Ectodermal cell (in vitro differentiated cells): Measurements from ENCODE around the gene SSU72.
"Not testable (repeated sequence)": the region's sequence is repeated elsewhere in the genome, so short reads cannot be mapped to it uniquely, and the experiment has no call there.

Experiments used
- H3K27ac ChIP-seq: 2 replicates; pipeline ENCODE4 v1.7.0; 2013; ENCODE audit warnings: mild to moderate bottlenecking, low read depth, low read length; ENCODE audit not compliant: insufficient read depth, poor library complexity, severe bottlenecking
- H3K27me3 ChIP-seq: 2 replicates; pipeline ENCODE4 v1.7.0; 2013; ENCODE audit warnings: mild to moderate bottlenecking, low read length; ENCODE audit not compliant: insufficient read depth, control insufficient read depth, poor library complexity, severe bottlenecking
- H3K36me3 ChIP-seq: one replicate; pipeline ENCODE4 v1.7.0; 2013; ENCODE audit warnings: low read length; ENCODE audit not compliant: control insufficient read depth, insufficient read depth
- H3K4me1 ChIP-seq: one replicate; pipeline ENCODE4 v1.7.0; 2013; ENCODE audit warnings: low read length; ENCODE audit not compliant: control insufficient read depth, insufficient read depth
- H3K4me3 ChIP-seq: 2 replicates; pipeline ENCODE4 v1.7.0; 2013; ENCODE audit warnings: low read depth, low read length, control low read depth; ENCODE audit not compliant: insufficient read depth
- H3K9me3 ChIP-seq: 2 replicates; pipeline ENCODE4 v1.7.0; 2013; ENCODE audit warnings: mild to moderate bottlenecking, low read length, moderate library complexity; ENCODE audit not compliant: control insufficient read depth
- WGBS, 2 experiments: methylation state at CpG; one replicate each; pipeline ENCODE4 v1.1.7; 2013; ENCODE audit warnings: missing lambda C conversion rate in 2 of 2; 5-methylcytosine and 5-hydroxymethylcytosine counted together

SSU72 gene

GRCh38 chr1:1558591-1558990 is 16.1 kb downstream of the SSU72 start:
- H3K27me3 ChIP-seq: no peaks in the 10 kb centered on the region
- WGBS, 2 experiments: 89 to 90% methylated on average over 4 of the region's 4 CpGs
- no peak overlapping the region for H3K4me3 ChIP-seq
- H3K27ac ChIP-seq: peak overlapping the region; percentile 1
- peaks cover 21% of the 10 kb centered on the region for H3K36me3 ChIP-seq
- H3K9me3 ChIP-seq: no peaks in the 10 kb centered on the region
- peaks cover 4% of the 10 kb centered on the region for H3K4me1 ChIP-seq

GRCh38 chr1:1557688-1558087 is 17.0 kb downstream of the SSU72 start:
- not testable (repeated sequence) for H3K9me3 ChIP-seq, H3K4me3 ChIP-seq, H3K27me3 ChIP-seq, H3K4me1 ChIP-seq, H3K27ac ChIP-seq
- H3K36me3 ChIP-seq: peaks cover 16% of the 10 kb centered on the region
- 94 to 95% methylated on average over 7 of the region's 7 CpGs for WGBS, 2 experiments

GRCh38 chr1:1556961-1557360 is 17.7 kb downstream of the SSU72 start:
- H3K9me3 ChIP-seq, H3K4me1 ChIP-seq, H3K4me3 ChIP-seq, H3K27me3 ChIP-seq, H3K27ac ChIP-seq: not testable (repeated sequence)
- H3K36me3 ChIP-seq: peaks cover 10% of the 10 kb centered on the region
- 93 to 94% methylated on average over 10 to 11 of the region's 11 CpGs for WGBS, 2 experiments

GRCh38 chr1:1556505-1556904 is 18.2 kb downstream of the SSU72 start:
- H3K9me3 ChIP-seq: no peaks in the 10 kb centered on the region
- peaks cover 4% of the 10 kb centered on the region for H3K4me1 ChIP-seq
- WGBS, 2 experiments: 95% methylated on average over 6 of the region's 6 CpGs
- no peaks in the 10 kb centered on the region for H3K27me3 ChIP-seq
- H3K27ac ChIP-seq: no peak overlapping the region
- peaks cover 6% of the 10 kb centered on the region for H3K36me3 ChIP-seq
- no peak overlapping the region for H3K4me3 ChIP-seq

- H3K4me3 ChIP-seq: no peak overlapping the region
- H3K27me3 ChIP-seq: no peaks in the 10 kb centered on the region
- H3K36me3 ChIP-seq: no peaks in the 10 kb centered on the region
- H3K9me3 ChIP-seq: no peaks in the 10 kb centered on the region
- peaks cover 4% of the 10 kb centered on the region for H3K4me1 ChIP-seq
- WGBS, 2 experiments: 88 to 90% methylated on average over 31 of the region's 31 CpGs
- peak overlapping the region; percentile 32 for H3K27ac ChIP-seq
Observed at GRCh38 chr1:1554926-1555915, 19.4 kb downstream of the SSU72 start.

- peaks cover 4% of the 10 kb centered on the region for H3K4me1 ChIP-seq
- H3K36me3 ChIP-seq: no peaks in the 10 kb centered on the region
- H3K4me3 ChIP-seq: no peak overlapping the region
- H3K9me3 ChIP-seq: no peaks in the 10 kb centered on the region
- H3K27ac ChIP-seq: no peak overlapping the region
- H3K27me3 ChIP-seq: no peaks in the 10 kb centered on the region
- WGBS, 2 experiments: 94 to 95% methylated on average over 13 of the region's 13 CpGs
Observed at GRCh38 chr1:1554550-1554925, 20.1 kb downstream of the SSU72 start.

GRCh38 chr1:1553821-1554494 is 20.7 kb downstream of the SSU72 start:
- H3K36me3 ChIP-seq: no peaks in the 10 kb centered on the region
- no peaks in the 10 kb centered on the region for H3K27me3 ChIP-seq
- no peak overlapping the region for H3K27ac ChIP-seq
- 95 to 96% methylated on average over 35 of the region's 35 CpGs for WGBS, 2 experiments
- H3K9me3 ChIP-seq: no peaks in the 10 kb centered on the region
- H3K4me1 ChIP-seq: peaks cover 4% of the 10 kb centered on the region
- H3K4me3 ChIP-seq: no peak overlapping the region

GRCh38 chr1:1552263-1552639 is 22.4 kb downstream of the SSU72 start:
- H3K4me1 ChIP-seq: peaks cover 4% of the 10 kb centered on the region
- no peaks in the 10 kb centered on the region for H3K9me3 ChIP-seq
- H3K4me3 ChIP-seq: no peak overlapping the region
- no peaks in the 10 kb centered on the region for H3K27me3 ChIP-seq
- WGBS, 2 experiments: 93 to 94% methylated on average over 10 of the region's 10 CpGs
- H3K27ac ChIP-seq: no peak overlapping the region
- no peaks in the 10 kb centered on the region for H3K36me3 ChIP-seq

GRCh38 chr1:1551524-1552262 is 23.0 kb downstream of the SSU72 start:
- Histone ChIP-seq H3K4me3 (no peak overlapping the region), H3K4me1 (peaks cover 4% of the 10 kb centered on the region), H3K36me3 (no peaks in the 10 kb centered on the region), H3K27ac (no peak overlapping the region), H3K9me3 (no peaks in the 10 kb centered on the region), H3K27me3 (no peaks in the 10 kb centered on the region)
- WGBS, 2 experiments: 93 to 95% methylated on average over 33 of the region's 33 CpGs
